GM19324 (cell line): ENCODE data around the gene GORASP1.

ENCODE experiments used
- ATAC-seq: cut with Tn5 transposase; IDR thresholded peaks from one replicate; pipeline ENCODE4 v1.9.1; 2021; ENCODE audit warnings: mild to moderate bottlenecking, moderate library complexity; ENCODE audit not compliant: unreplicated experiment, low FRiP score

The GORASP1 gene

DNA sequence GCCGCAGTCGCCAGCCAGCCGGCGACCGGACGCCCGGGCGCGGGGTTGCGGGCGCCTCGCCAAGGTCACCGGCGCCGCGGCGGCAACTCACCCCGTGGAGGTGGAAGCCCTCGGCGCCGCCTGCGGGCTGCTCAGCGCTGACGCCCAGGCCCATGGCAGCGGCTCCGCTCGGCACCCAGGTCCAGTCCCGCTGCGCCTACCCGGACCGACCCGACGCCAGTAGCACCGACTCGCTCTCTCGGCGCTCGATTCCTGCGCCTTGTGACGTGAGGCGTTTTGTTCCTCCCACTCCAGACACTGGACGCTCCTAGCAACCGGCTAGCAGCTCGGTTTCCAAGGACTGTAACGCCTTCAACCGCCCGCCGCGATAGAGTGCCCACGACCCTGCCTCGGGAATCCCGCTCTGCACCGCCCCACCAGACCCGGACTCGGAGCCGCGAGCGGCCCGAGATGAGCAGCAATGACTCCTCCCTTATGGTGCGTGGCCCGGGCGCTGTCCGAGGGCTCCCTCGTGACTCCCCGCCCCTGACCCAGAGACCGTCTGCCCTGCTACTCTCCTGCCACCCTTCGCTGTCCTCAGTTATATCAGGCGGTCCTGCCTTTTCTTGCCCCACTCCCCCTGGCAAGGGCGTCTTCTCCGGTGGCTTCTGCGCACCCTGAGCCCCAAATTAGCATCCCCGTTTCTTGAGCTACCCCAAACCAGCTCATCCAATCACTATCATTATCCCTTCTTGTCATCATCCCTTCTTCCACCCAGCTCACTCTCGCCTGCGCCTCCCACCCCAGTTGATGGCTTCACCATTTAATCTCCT, at the start of gene GORASP1, which contains the start of gene TTC21A:
TSS of gene GORASP1 (minus strand) at position 240 of the 812 bp plus-strand sequence. CDS start at position 154, 86 bp downstream.
TSS of gene TTC21A (plus strand) at position 293 of the 812 bp plus-strand sequence. CDS start at position 451, 158 bp downstream.
- peak; percentile 57 for ATAC-seq

DNA sequence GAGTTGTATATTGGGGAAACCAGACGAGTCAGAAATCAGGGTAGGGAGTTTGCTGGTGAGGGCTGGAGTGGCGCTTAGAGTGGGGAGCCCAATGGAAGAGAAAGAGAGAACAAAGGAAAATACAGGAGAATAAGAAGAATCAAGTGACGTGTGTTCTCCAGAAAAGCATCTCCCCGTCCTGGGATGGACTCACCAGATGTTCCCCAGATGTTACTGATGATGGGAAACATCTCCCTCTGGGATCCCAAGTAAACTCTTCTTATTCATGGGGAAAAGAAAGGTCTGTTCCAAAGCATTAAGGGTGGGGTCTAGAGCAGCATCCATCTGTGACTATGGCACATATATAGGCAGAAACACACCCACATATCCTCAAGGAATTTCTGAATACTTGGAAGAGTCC, 49.0 kb upstream of the GORASP1 start:
- ATAC-seq: no peak

DNA sequence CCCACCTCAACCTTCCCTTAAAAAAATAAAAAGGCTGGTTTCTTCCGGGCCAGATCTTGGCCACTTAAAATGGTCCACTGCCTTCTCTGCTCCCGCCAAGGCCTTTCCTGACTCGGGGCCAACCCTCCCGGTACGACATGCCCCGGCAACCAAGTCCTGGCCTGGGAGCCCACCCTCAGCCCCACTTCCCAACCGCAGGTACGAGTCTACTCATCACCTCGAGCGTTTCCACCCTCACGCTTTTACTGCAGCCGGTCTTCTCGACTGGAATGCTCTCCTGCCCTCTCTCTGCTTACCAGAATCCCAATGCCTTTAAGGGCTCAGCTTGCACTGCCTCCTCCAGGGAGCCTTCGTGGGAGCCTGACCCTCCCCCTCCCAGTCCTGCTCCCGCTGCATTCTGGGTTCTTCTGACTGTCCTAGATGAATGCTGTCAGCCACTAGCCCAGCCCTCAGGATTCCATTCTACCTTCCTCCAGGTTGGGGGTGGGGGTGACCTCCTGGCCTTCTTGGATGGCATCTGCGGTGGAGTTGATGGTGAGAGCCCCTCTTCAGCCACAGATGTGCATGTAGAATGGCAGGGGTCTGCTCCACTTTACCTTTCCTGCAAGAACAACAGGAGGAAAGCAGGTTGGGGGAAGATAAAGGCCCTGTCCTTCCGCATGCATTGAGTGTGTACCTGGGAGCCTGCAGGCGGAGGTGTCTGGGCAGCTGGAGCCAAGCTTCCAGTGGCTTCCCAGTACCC, 47.0 kb upstream of the GORASP1 start:
- ATAC-seq: no peak

DNA sequence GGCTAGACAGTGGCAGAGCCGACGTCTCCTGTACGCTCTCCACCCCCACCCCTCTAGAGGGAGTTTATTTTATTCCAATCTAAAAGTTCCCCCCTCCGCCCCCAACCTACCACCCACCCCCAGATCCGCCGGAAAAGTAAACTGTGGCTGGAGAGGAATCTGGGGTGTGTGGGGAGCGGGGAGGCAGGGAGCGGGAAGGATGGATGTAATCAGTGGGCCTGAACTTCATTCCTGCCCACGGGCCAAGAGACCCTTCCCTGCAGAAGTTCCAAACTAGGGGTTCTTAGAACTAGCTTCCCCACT, 46.5 kb upstream of the GORASP1 start:
- ATAC-seq: no peak

GRCh38 chr3:39150803-39151631, 43.6 kb upstream of the GORASP1 start:
- ATAC-seq: no peak

GRCh38 chr3:39150148-39150802, 42.8 kb upstream of the GORASP1 start:
- ATAC-seq: no peak

DNA sequence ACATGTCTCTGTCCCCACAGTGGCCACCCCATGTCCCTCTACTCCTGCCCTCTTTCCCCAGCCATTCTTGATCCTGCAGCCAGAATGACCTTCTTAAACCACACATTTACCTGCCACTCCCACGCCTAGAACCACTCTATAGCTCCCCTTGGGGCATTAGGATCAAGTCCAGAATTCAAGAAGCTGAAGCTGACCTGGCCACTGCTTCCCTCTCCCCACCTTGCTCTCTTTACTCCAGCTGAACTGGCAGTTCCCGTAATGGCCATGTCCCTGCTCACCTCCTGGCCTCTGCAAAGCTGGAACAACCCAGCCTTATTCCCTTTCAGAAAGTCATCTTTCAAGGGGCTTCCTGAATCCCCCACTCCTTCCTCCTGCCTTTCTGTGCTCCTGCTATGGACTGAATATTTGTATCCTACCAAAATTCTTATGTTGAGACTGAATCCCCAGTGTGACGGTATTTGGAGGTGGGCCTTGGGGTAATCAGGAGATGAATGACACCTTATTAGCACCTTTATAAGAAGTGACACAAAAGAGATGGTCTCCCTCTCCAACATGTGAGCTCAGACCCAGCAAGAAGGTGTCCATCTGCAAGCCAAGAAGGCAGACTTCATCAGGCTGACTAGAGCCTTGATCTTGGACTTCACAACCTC, 42.2 kb upstream of the GORASP1 start:
- ATAC-seq: no peak

DNA sequence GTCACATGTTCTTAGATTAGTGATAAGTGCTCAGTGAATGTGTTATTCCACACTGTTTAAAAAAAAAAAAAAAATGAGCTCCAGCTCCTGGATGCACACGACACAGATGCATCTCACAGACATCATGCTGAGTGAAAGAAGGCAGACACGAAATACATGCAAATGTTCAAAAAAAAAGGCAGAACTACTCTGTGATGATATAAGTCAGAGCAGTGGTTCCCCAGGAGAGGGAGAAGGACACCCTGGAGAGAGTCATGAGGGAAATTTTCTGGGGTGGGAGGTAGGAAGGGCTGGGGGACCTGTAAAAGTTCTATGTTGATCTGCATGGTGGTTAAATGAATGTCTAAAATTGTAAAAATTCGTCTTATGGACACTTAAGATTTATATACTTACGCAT, 41.6 kb upstream of the GORASP1 start:
- no peak for ATAC-seq

- no peak for ATAC-seq
These were observed 41.1 kb upstream of the GORASP1 start for GRCh38 chr3:39148435-39149058.

DNA sequence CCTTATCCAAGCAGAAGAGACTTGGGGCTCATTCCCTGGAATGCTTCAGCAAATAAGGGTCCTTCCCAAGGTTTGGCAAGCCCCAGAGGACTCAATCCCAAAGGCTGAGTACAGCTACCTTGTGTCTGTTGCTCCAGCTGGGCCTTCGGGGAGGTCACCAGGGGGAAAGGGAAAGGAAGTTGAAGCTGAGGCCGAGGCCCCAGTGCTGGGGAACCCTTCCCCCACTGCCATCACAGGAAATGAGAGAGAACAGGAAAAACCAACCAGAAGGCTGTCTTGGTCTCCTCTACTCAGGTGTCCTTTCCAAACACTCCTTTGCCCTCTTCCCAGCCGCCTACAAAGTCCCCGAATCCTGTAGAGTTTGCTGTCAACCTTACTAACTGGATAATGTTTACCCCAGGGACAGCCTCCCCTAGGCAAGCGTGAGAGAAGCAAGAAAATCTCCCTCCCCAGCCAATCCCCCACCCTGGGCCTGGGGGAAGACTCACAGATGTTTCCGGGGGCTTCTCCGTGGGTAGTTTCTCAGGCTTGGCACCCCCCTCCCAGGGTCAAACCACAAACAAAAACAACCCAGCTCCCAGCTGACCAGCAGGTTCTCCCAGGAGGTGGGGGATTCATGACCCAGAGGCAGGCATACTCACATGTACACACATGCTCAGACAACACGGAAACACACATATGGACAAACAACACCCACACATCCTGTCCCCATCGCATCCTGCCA, 40.4 kb upstream of the GORASP1 start:
- ATAC-seq: peak; percentile 29

GRCh38 chr3:39146611-39147591, 39.5 kb upstream of the GORASP1 start:
- peak; percentile 4 for ATAC-seq

GRCh38 chr3:39146083-39146501, 38.7 kb upstream of the GORASP1 start:
- no peak for ATAC-seq

GRCh38 chr3:39144748-39145380, 37.4 kb upstream of the GORASP1 start:
- ATAC-seq: no peak

GRCh38 chr3:39144095-39144747, 36.8 kb upstream of the GORASP1 start:
- no peak for ATAC-seq

DNA sequence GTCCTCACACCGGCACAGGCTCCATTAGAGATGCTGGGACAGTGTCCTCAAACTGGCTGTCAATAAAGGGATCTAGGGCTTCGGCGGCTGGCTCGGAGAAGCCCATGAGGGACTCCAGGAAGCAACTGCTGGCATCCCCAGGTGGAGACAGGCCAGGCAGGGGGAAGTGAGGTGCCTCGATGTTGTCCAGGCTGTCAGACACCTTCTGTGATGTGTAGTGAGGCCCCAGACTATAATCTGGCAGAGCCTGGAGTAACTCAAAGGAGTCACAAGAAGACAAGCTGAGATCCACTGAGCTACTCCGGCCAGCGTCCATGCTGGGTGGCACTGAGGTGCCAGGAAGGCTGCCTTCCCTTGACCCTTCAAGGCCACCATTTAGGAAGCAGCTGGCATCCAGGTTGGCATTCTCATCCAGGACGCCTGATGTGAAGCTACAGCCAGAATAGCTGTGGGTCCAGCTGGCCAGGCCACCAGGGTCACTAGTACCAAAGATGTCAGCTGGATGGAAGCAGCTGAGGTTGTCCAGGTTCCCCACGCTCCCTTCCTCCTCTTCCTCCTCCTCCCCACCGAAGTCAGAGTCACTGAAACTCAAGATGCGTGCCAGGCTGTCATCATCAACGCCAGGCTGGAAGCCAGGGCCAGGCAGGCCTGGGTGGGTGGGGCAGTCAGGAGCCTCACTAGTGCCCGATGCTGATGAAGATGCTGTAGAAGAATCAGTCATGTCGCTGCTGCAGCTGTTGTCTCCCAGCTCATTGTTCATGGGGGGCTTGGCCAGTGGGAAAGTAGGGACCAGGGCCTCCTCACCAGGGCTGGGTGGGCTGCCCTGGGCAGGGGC, 35.8 kb upstream of the GORASP1 start:
- ATAC-seq: no peak

DNA sequence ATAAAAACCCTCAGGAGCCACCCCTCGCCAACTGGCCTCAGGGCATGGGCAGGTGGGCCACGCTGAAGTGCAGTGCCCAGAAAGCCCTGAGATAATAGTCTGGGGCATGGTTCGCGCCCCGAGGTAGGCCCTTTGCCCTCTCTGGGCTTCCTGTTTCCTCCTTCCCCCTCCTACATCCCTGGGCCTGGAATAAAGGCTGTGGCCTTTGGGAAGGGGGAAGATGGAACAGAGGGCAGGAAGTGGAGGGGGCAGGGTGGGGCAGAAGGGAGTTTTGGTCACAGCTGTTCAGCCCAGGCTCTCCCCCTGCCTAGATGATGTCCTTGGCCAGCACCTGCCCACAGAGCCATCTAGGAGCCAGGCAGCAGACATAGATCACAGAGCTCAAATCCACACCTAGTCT, 34.6 kb upstream of the GORASP1 start:
- no peak for ATAC-seq
